GM21447 (cell line): ENCODE results near the gene PELI2.

ENCODE experiments used
- ATAC-seq: cut with Tn5 transposase; IDR thresholded peaks from one replicate; pipeline ENCODE4 v1.9.1; 2021; ENCODE audit not compliant: unreplicated experiment

PELI2 gene

GRCh38 chr14:56170877-56171422 is 52.7 kb downstream of the PELI2 start:
- no peak for ATAC-seq

GRCh38 chr14:56172074-56172473 is 53.9 kb downstream of the PELI2 start:
- no peak for ATAC-seq

GRCh38 chr14:56172571-56172971 is 54.4 kb downstream of the PELI2 start:
- ATAC-seq = no peak

GRCh38 chr14:56173365-56173922 is 55.2 kb downstream of the PELI2 start:
- ATAC-seq = no peak

- ATAC-seq = no peak
These were observed 57.6 kb downstream of the PELI2 start for GRCh38 chr14:56175773-56176172.

GRCh38 chr14:56176530-56176929 is 58.3 kb downstream of the PELI2 start:
- ATAC-seq = no peak

- no peak for ATAC-seq
These were observed 58.8 kb downstream of the PELI2 start for GRCh38 chr14:56177036-56177435.

GRCh38 chr14:56180754-56181542 is 62.7 kb downstream of the PELI2 start:
- no peak for ATAC-seq

- no peak for ATAC-seq
These were observed 63.5 kb downstream of the PELI2 start for GRCh38 chr14:56181681-56182085.

- ATAC-seq = no peak
These were observed 64.2 kb downstream of the PELI2 start for GRCh38 chr14:56182410-56182809.

GRCh38 chr14:56183631-56184157 is 65.5 kb downstream of the PELI2 start:
- no peak for ATAC-seq

- ATAC-seq = no peak
These were observed 67.8 kb downstream of the PELI2 start for GRCh38 chr14:56185992-56186391.

- no peak for ATAC-seq
These were observed 69.5 kb downstream of the PELI2 start for GRCh38 chr14:56187736-56188135.

GRCh38 chr14:56189307-56189706 is 71.1 kb downstream of the PELI2 start:
- no peak for ATAC-seq

- ATAC-seq = no peak
These were observed 75.1 kb downstream of the PELI2 start for GRCh38 chr14:56193347-56193746.

- ATAC-seq = no peak
These were observed 75.8 kb downstream of the PELI2 start for GRCh38 chr14:56194042-56194441.

GRCh38 chr14:56195223-56195622 is 77.0 kb downstream of the PELI2 start:
- ATAC-seq = no peak

- peak; percentile 81 for ATAC-seq
These were observed 77.5 kb downstream of the PELI2 start for GRCh38 chr14:56195704-56196103.

- peak; percentile 1 for ATAC-seq
These were observed 78.1 kb downstream of the PELI2 start for GRCh38 chr14:56196274-56196673.

- no peak for ATAC-seq
These were observed 78.9 kb downstream of the PELI2 start for GRCh38 chr14:56197150-56197549.

GRCh38 chr14:56198438-56198837 is 80.2 kb downstream of the PELI2 start:
- no peak for ATAC-seq
